NCI-H524 (cell line): ENCODE results near the gene E2F3.

Source experiments
- DNase-seq, 2 experiments: peaks; one replicate each; lab custom pipeline; 2025; lab: John Stamatoyannopoulos, UW

E2F3 gene

GRCh38 chr6:20402342-20403069 is 827 bp downstream of the E2F3 start:
- peak; percentile 23 to 55 for DNase-seq

- peak; percentile 47 to 80 for DNase-seq
Measured at GRCh38 chr6:20403070-20403765, 1.5 kb downstream of the E2F3 start.

GRCh38 chr6:20403766-20404640 is 2.3 kb downstream of the E2F3 start:
- DNase-seq, result peak; percentile 17 to 51

- peak; percentile 11 to 77 for DNase-seq
Measured at GRCh38 chr6:20404641-20405032, 3.0 kb downstream of the E2F3 start.

GRCh38 chr6:20408851-20409250 is 7.2 kb downstream of the E2F3 start:
- no peak for DNase-seq

- DNase-seq, result no peak
Measured at GRCh38 chr6:20409427-20409971, 7.8 kb downstream of the E2F3 start.

GRCh38 chr6:20411544-20411943 is 9.9 kb downstream of the E2F3 start:
- DNase-seq, result no peak

GRCh38 chr6:20411953-20412681 is 10.4 kb downstream of the E2F3 start:
- DNase-seq, result no peak

- no peak for DNase-seq
Measured at GRCh38 chr6:20412682-20413073, 11.0 kb downstream of the E2F3 start.

- DNase-seq, result no peak
Measured at GRCh38 chr6:20413826-20414225, 12.1 kb downstream of the E2F3 start.

- no peak for DNase-seq
Measured at GRCh38 chr6:20414711-20415110, 13.0 kb downstream of the E2F3 start.

- DNase-seq, result no peak
Measured at GRCh38 chr6:20415304-20415703, 13.6 kb downstream of the E2F3 start.

GRCh38 chr6:20415712-20416454 is 14.2 kb downstream of the E2F3 start:
- no peak for DNase-seq

- DNase-seq, result no peak
Measured at GRCh38 chr6:20416567-20417345, 15.1 kb downstream of the E2F3 start.

- DNase-seq, result peak in 1 of 2 experiments; percentile 12
Measured at GRCh38 chr6:20417819-20418218, 16.1 kb downstream of the E2F3 start.

- no peak for DNase-seq
Measured at GRCh38 chr6:20426177-20427082, 24.8 kb downstream of the E2F3 start.

- DNase-seq, result no peak
Measured at GRCh38 chr6:20427856-20428255, 26.2 kb downstream of the E2F3 start.

- DNase-seq, result peak in 1 of 2 experiments; percentile 64
Measured at GRCh38 chr6:20432692-20433091, 31.0 kb downstream of the E2F3 start.

GRCh38 chr6:20433321-20433720 is 31.6 kb downstream of the E2F3 start:
- no peak for DNase-seq
